IMR-90 (cell line): ENCODE measurements around the gene QTRT2. TPM values are rescaled to one million over a fixed set of nuclear protein-coding genes. Genes with fewer than 3 reads are reported as not detected.
A peak's percentile ranks its signal among the peaks of the same experiment; 100 is the strongest.

Experiments used
- ATAC-seq: fragments of 200-7000 bp; cut with Tn5 transposase; 2 replicates; pipeline ENCODE4 v1.9.1; 2020; ENCODE audit warnings: low read depth, mild to moderate bottlenecking, moderate library complexity
- BruUV-seq: library from RNA; stranded (reverse); fragments of 400-500 nt; replicated peaks from 2 replicates; lab custom pipeline; 2021; lab: Mats Ljungman, UMichigan
- CTCF ChIA-PET: fragments of 300-600 bp; formaldehyde crosslinking; extraction: SDS; loops from one replicate; lab custom pipeline; 2021; ENCODE audit warnings: antibody characterized with exemption; lab: Yijun Ruan, JAX
- POLR2A ChIA-PET: fragments of 300-600 bp; sonication (Branson Sonifier 250); formaldehyde crosslinking; loops from one replicate; lab custom pipeline; 2022; ENCODE audit warnings: antibody characterized with exemption; ENCODE audit not compliant: unreplicated experiment; lab: Charles Lee
- DNase-seq: peaks from one replicate; pipeline ENCODE4 v3.0.0; 2013
- H2AFZ ChIP-seq: replicated peaks from 2 replicates; pipeline ENCODE3; 2013; ENCODE audit warnings: low read length, mild to moderate bottlenecking; ENCODE audit not compliant: poor library complexity
- H2AK5ac ChIP-seq: 2 replicates; pipeline ENCODE4 v1.6.1; 2013; ENCODE audit warnings: low read depth, low read length, inconsistent platforms
- H2AK9ac ChIP-seq: replicated peaks from 2 replicates; pipeline ENCODE3; 2013; ENCODE audit warnings: mild to moderate bottlenecking, low read depth, low read length, moderate library complexity; ENCODE audit not compliant: poor library complexity
- H2BK120ac ChIP-seq: 2 replicates; pipeline ENCODE4 v1.6.1; 2013; ENCODE audit warnings: low read depth, low read length, inconsistent platforms
- H2BK15ac ChIP-seq: 3 replicates; pipeline ENCODE4 v1.6.1; 2013; ENCODE audit warnings: low read depth, low read length, inconsistent platforms
- H2BK20ac ChIP-seq: 2 replicates; pipeline ENCODE4 v1.6.1; 2013; ENCODE audit warnings: low read depth, mild to moderate bottlenecking, inconsistent platforms, low read length, moderate library complexity
- H2BK5ac ChIP-seq: 2 replicates; pipeline ENCODE4 v1.6.1; 2013; ENCODE audit warnings: mild to moderate bottlenecking, low read depth, low read length, inconsistent platforms; ENCODE audit not compliant: poor library complexity, severe bottlenecking
- H3K14ac ChIP-seq: replicated peaks from 2 replicates; pipeline ENCODE4 v1.6.1; 2013; ENCODE audit warnings: low read depth, low read length, inconsistent platforms
- H3K18ac ChIP-seq: 2 replicates; pipeline ENCODE4 v1.6.1; 2013; ENCODE audit warnings: low read depth, low read length, control low read depth
- H3K23ac ChIP-seq: 2 replicates; pipeline ENCODE4 v1.6.1; 2013; ENCODE audit warnings: low read depth, low read length, inconsistent platforms
- H3K27ac ChIP-seq: 2 replicates; pipeline ENCODE4 v1.5.1; 2013; ENCODE audit warnings: mild to moderate bottlenecking, control low read depth, low read length; ENCODE audit not compliant: insufficient read depth
- H3K27me3 ChIP-seq: 2 replicates; pipeline ENCODE4 v1.6.1; 2013; ENCODE audit warnings: low read length; ENCODE audit not compliant: control insufficient read depth, insufficient read depth
- H3K36me3 ChIP-seq: 2 replicates; pipeline ENCODE4 v1.6.1; 2013; ENCODE audit warnings: low read length, mixed read lengths; ENCODE audit not compliant: control insufficient read depth, insufficient read depth
- H3K4ac ChIP-seq: 2 replicates; pipeline ENCODE4 v1.6.1; 2013; ENCODE audit warnings: low read depth, low read length, inconsistent platforms
- H3K4me1 ChIP-seq: 2 replicates; pipeline ENCODE4 v1.6.1; 2013; ENCODE audit warnings: low read length, mixed read lengths; ENCODE audit not compliant: control insufficient read depth, insufficient read depth
- H3K4me2 ChIP-seq: 2 replicates; pipeline ENCODE4 v1.6.1; 2013; ENCODE audit warnings: low read depth, mild to moderate bottlenecking, control low read depth, low read length, moderate library complexity
- H3K4me3 ChIP-seq: 2 replicates; pipeline ENCODE4 v1.5.1; 2013; ENCODE audit warnings: low read depth, mild to moderate bottlenecking, control low read depth, low read length, moderate library complexity; ENCODE audit not compliant: insufficient read depth
- H3K56ac ChIP-seq: 2 replicates; pipeline ENCODE4 v1.6.1; 2013; ENCODE audit warnings: low read length, inconsistent platforms; ENCODE audit not compliant: insufficient read depth; ENCODE audit errors: extremely low read depth
- H3K79me1 ChIP-seq, 2 experiments: 2 replicates each; pipeline ENCODE4 v1.6.1; 2013; ENCODE audit warnings: low read length in 2 of 2, inconsistent platforms in 1 of 2, low read depth in 1 of 2
- H3K9ac ChIP-seq: 2 replicates; pipeline ENCODE4 v1.6.1; 2013; ENCODE audit warnings: low read depth, low read length, control low read depth
- H3K9me1 ChIP-seq: 2 replicates; pipeline ENCODE4 v1.6.1; 2013; ENCODE audit warnings: low read length, inconsistent platforms; ENCODE audit not compliant: insufficient read depth
- H3K9me3 ChIP-seq: 2 replicates; pipeline ENCODE4 v1.6.1; 2013; ENCODE audit warnings: low read length; ENCODE audit not compliant: control insufficient read depth, insufficient read depth
- H4K20me1 ChIP-seq: 2 replicates; pipeline ENCODE4 v1.6.1; 2013; ENCODE audit warnings: low read length, inconsistent platforms; ENCODE audit not compliant: insufficient read depth
- H4K5ac ChIP-seq: 2 replicates; pipeline ENCODE4 v1.6.1; 2013; ENCODE audit warnings: mild to moderate bottlenecking, low read depth, low read length, control low read depth
- H4K8ac ChIP-seq, 2 experiments: 2 replicates each; pipeline ENCODE4 v1.6.1; 2013; ENCODE audit warnings: low read depth in 2 of 2, low read length in 2 of 2, control low read depth in 1 of 2, inconsistent platforms in 1 of 2
- H4K91ac ChIP-seq: 2 replicates; pipeline ENCODE4 v1.6.1; 2013; ENCODE audit warnings: low read depth, low read length, inconsistent platforms; ENCODE audit not compliant: insufficient read depth
- CEBPB ChIP-seq: IDR thresholded peaks from 2 replicates; pipeline ENCODE4 v1.6.1; 2012; ENCODE audit warnings: low read depth, low read length, improper control_type of control experiment
- FOS ChIP-seq: fragments of 150-350 bp; IDR thresholded peaks from 2 replicates; pipeline ENCODE4 v1.6.1; 2016; ENCODE audit warnings: low read depth, low read length
- WGBS, 2 experiments: methylation state at CpG; one replicate each; pipeline versions ENCODE4 v1.1.5 to v1.1.7; 2013; ENCODE audit warnings: missing lambda C conversion rate in 2 of 2; ENCODE audit not compliant: insufficient read length in 1 of 2; ENCODE audit errors: extremely low coverage in 2 of 2; 5-methylcytosine and 5-hydroxymethylcytosine counted together
- dilution Hi-C: fragments of 300-500 bp; cut with HindIII; formaldehyde crosslinking; loops from one replicate; pipeline ENCODE4 v1.14.3; 2018; ENCODE audit warnings: low sequenced_read_pairs; ENCODE audit not compliant: unreplicated experiment
- in situ Hi-C: fragments of 300-500 bp; cut with MboI; formaldehyde crosslinking; loops from 3 replicates; pipeline ENCODE4 v1.14.3; 2019; ENCODE audit warnings: low sequenced_read_pairs, inconsistent platforms, mixed read lengths
- intact Hi-C: fragments of 100-400 bp; cut with micrococcal nuclease; formaldehyde crosslinking; loops from 2 replicates; pipeline ENCODE4 v1.10.0; 2022
- polyA plus RNA-seq, 3 experiments: library from polyadenylated mRNA; depleted of rRNA; stranded (reverse); fragments of >200 nt; gene quantifications; 2 replicates each; pipeline ENCODE4 v1.2.3, GENCODE V29; 2012; ENCODE audit warnings: low replicate concordance in 1 of 3
- total RNA-seq: library from RNA; depleted of rRNA; stranded (reverse); fragments of >200 nt; gene quantifications from 2 replicates; pipeline ENCODE4 v1.2.3, GENCODE V29; 2012

QTRT2 gene
- total and polyA plus RNA-seq, 2 of the 4 experiments (the other 2 are of a cell fraction): 7.3 to 15.6 TPM

GRCh38 chr3:114093596-114093995, 37.1 kb downstream of the QTRT2 start:
- dilution Hi-C loops: no loop called here
- no peak overlapping the region for H3K14ac ChIP-seq
- H2BK5ac ChIP-seq: no peak overlapping the region
- no peaks in the 10 kb centered on the region for H4K20me1 ChIP-seq
- no peak overlapping the region for H3K4me2 ChIP-seq
- no peaks in the 10 kb centered on the region for H3K79me1 ChIP-seq
- TF ChIP-seq CEBPB (peak; percentile 45; the same call in 1 of the 2 replicates), FOS (no peak)
- H3K9ac ChIP-seq: no peak overlapping the region
- H3K23ac ChIP-seq: no peak overlapping the region
- ChIA-PET POLR2A (no interaction called here), CTCF (interaction anchor here (0.6 kb wide), 2 partner anchors 221 to 1801 kb away, joined by 3 read pairs; no protein-coding TSS in a partner anchor)
- H3K56ac ChIP-seq: no peak overlapping the region
- H3K4ac ChIP-seq: no peak overlapping the region
- no peak overlapping the region for H4K5ac ChIP-seq
- no peak overlapping the region for H2AK9ac ChIP-seq
- no peak overlapping the region for H3K18ac ChIP-seq
- no peak overlapping the region for H3K27ac ChIP-seq
- no peaks in the 10 kb centered on the region for H3K9me3 ChIP-seq
- no peak overlapping the region for H2BK120ac ChIP-seq
- H4K8ac ChIP-seq: no peak overlapping the region
- H2BK15ac ChIP-seq: no peak overlapping the region
- ATAC-seq: peak; percentile 88
- peak; percentile 89 for DNase-seq
- H3K27me3 ChIP-seq: no peaks in the 10 kb centered on the region
- no CpG with 5 or more reads among the region's 2 CpGs for WGBS, 2 experiments
- H3K9me1 ChIP-seq: no peaks in the 10 kb centered on the region; the same call in 1 of the 2 replicates
- H3K4me1 ChIP-seq: peaks cover 3% of the 10 kb centered on the region; the same call in 1 of the 2 replicates
- in situ Hi-C loops: no loop called here
- peak overlapping the region; percentile 5 for H2AFZ ChIP-seq
- no peak overlapping the region for H3K4me3 ChIP-seq
- H2BK20ac ChIP-seq: no peak overlapping the region
- intact Hi-C loops: no loop called here
- H3K36me3 ChIP-seq: peaks cover 1% of the 10 kb centered on the region; the same call in 1 of the 2 replicates
- H4K91ac ChIP-seq: no peak overlapping the region
- H2AK5ac ChIP-seq: no peak overlapping the region
- BruUV-seq: no TSS peak
